Memory B cell (primary cell): ENCODE results near the gene CGB5.
"Not testable (repeated sequence)": the region's sequence is repeated elsewhere in the genome, so short reads cannot be mapped to it uniquely, and the experiment has no call there.

Source experiments
- ATAC-seq: fragments of 150-1000 bp; cut with Tn5 transposase; 2 replicates; pipeline ENCODE4 v1.10.0; 2021; ENCODE audit warnings: low read depth, mild to moderate bottlenecking, moderate library complexity
- DNase-seq, 2 donors: peaks; one replicate each; pipeline ENCODE4 v3.0.0; 2022; ENCODE audit warnings: low spot score in 2 of 2
- H3K27ac Mint-ChIP-seq: one replicate; pipeline ENCODE4 v1.8.0; 2022; ENCODE audit warnings: mild to moderate bottlenecking, moderate library complexity, mixed read lengths
- H3K27me3 Mint-ChIP-seq: one replicate; pipeline ENCODE4 v1.8.0; 2022; ENCODE audit warnings: mixed read lengths
- H3K36me3 Mint-ChIP-seq: one replicate; pipeline ENCODE4 v1.8.0; 2022; ENCODE audit warnings: mild to moderate bottlenecking, mixed read lengths
- H3K4me1 Mint-ChIP-seq: one replicate; pipeline ENCODE4 v1.8.0; 2022; ENCODE audit warnings: mixed read lengths
- H3K4me3 Mint-ChIP-seq: one replicate; pipeline ENCODE4 v1.8.0; 2022; ENCODE audit warnings: mild to moderate bottlenecking, moderate library complexity, mixed read lengths
- H3K9me3 Mint-ChIP-seq: one replicate; pipeline ENCODE4 v1.8.0; 2022; ENCODE audit warnings: mixed read lengths

The CGB5 gene

GRCh38 chr19:49043548-49043947, at the start of gene CGB5:
TSS of gene CGB5 (plus strand) at chr19:49043848. CDS start at chr19:49044210, 362 bp downstream.
- H3K9me3 Mint-ChIP-seq, H3K36me3 Mint-ChIP-seq, H3K27ac Mint-ChIP-seq, DNase-seq, H3K27me3 Mint-ChIP-seq, H3K4me3 Mint-ChIP-seq, H3K4me1 Mint-ChIP-seq, ATAC-seq: not testable (repeated sequence)

- peak overlapping the region; percentile 95 for H3K27ac Mint-ChIP-seq
- no peak for ATAC-seq
Observed at GRCh38 chr19:48994035-48994386, 49.6 kb upstream of the CGB5 start.

GRCh38 chr19:48997972-48998371, 45.7 kb upstream of the CGB5 start:
- Mint-ChIP-seq H3K36me3 (peaks cover 2% of the 10 kb centered on the region), H3K4me1 (peaks cover 23% of the 10 kb centered on the region), H3K27me3 (no peaks in the 10 kb centered on the region), H3K4me3 (no peak overlapping the region), H3K27ac (no peak overlapping the region), H3K9me3 (no peaks in the 10 kb centered on the region)
- peak in 1 of 2 donors; percentile 28 for DNase-seq
- ATAC-seq, result no peak

More at GRCh38 chr19:48994035-48994386, 49.6 kb upstream of the CGB5 start:
- Mint-ChIP-seq H3K36me3 (peaks cover 7% of the 10 kb centered on the region), H3K9me3 (no peaks in the 10 kb centered on the region), H3K4me1 (peaks cover 37% of the 10 kb centered on the region), H3K27me3 (no peaks in the 10 kb centered on the region), H3K4me3 (peak overlapping the region; percentile 95)
- DNase-seq, result no peak

- Mint-ChIP-seq H3K4me3 (no peak overlapping the region), H3K36me3 (peaks cover 6% of the 10 kb centered on the region), H3K4me1 (peaks cover 17% of the 10 kb centered on the region), H3K27ac (no peak overlapping the region), H3K27me3 (no peaks in the 10 kb centered on the region), H3K9me3 (no peaks in the 10 kb centered on the region)
- peak; percentile 98 for ATAC-seq
- DNase-seq, result peak; percentile 56 to 59
Observed at GRCh38 chr19:48999481-49000325, 43.9 kb upstream of the CGB5 start.

- DNase-seq (no peak), ATAC-seq (no peak)
- Mint-ChIP-seq H3K27ac (no peak overlapping the region), H3K9me3 (no peaks in the 10 kb centered on the region), H3K36me3 (peaks cover 16% of the 10 kb centered on the region), H3K4me1 (peaks cover 7% of the 10 kb centered on the region), H3K4me3 (no peak overlapping the region), H3K27me3 (no peaks in the 10 kb centered on the region)
Observed at GRCh38 chr19:49004133-49004532, 39.5 kb upstream of the CGB5 start.

GRCh38 chr19:49004964-49005614, 38.6 kb upstream of the CGB5 start:
- DNase-seq, result no peak
- Mint-ChIP-seq H3K36me3 (peaks cover 20% of the 10 kb centered on the region), H3K27ac (no peak overlapping the region), H3K4me3 (no peak overlapping the region), H3K9me3 (no peaks in the 10 kb centered on the region), H3K4me1 (no peaks in the 10 kb centered on the region), H3K27me3 (no peaks in the 10 kb centered on the region)
- no peak for ATAC-seq

- Mint-ChIP-seq H3K4me3 (no peak overlapping the region), H3K36me3 (peaks cover 25% of the 10 kb centered on the region), H3K4me1 (no peaks in the 10 kb centered on the region), H3K27ac (no peak overlapping the region), H3K9me3 (no peaks in the 10 kb centered on the region), H3K27me3 (no peaks in the 10 kb centered on the region)
- DNase-seq (no peak), ATAC-seq (no peak)
Observed at GRCh38 chr19:49006905-49007304, 36.7 kb upstream of the CGB5 start.

GRCh38 chr19:49009828-49010227, 33.8 kb upstream of the CGB5 start:
- Mint-ChIP-seq H3K36me3 (peaks cover 25% of the 10 kb centered on the region), H3K27ac (no peak overlapping the region), H3K4me3 (no peak overlapping the region), H3K4me1 (no peaks in the 10 kb centered on the region), H3K9me3 (no peaks in the 10 kb centered on the region), H3K27me3 (no peaks in the 10 kb centered on the region)
- DNase-seq (no peak), ATAC-seq (no peak)

GRCh38 chr19:49010453-49010852, 33.2 kb upstream of the CGB5 start:
- no peaks in the 10 kb centered on the region for H3K9me3 Mint-ChIP-seq
- ATAC-seq (no peak), DNase-seq (no peak)
- no peaks in the 10 kb centered on the region for H3K4me1 Mint-ChIP-seq
- peaks cover 21% of the 10 kb centered on the region for H3K36me3 Mint-ChIP-seq
- H3K27ac Mint-ChIP-seq, result no peak overlapping the region
- no peaks in the 10 kb centered on the region for H3K27me3 Mint-ChIP-seq
- no peak overlapping the region for H3K4me3 Mint-ChIP-seq

GRCh38 chr19:49011194-49011593, 32.5 kb upstream of the CGB5 start:
- Mint-ChIP-seq H3K27ac (no peak overlapping the region), H3K36me3 (peaks cover 20% of the 10 kb centered on the region)

GRCh38 chr19:49014123-49014869, 29.4 kb upstream of the CGB5 start:
- ATAC-seq (no peak), DNase-seq (no peak)
- no peak overlapping the region for H3K4me3 Mint-ChIP-seq
- peaks cover 15% of the 10 kb centered on the region for H3K36me3 Mint-ChIP-seq
- no peaks in the 10 kb centered on the region for H3K9me3 Mint-ChIP-seq
- H3K27ac Mint-ChIP-seq, result no peak overlapping the region
- H3K27me3 Mint-ChIP-seq, result no peaks in the 10 kb centered on the region
- peaks cover 4% of the 10 kb centered on the region for H3K4me1 Mint-ChIP-seq

More at GRCh38 chr19:49011194-49011593, 32.5 kb upstream of the CGB5 start:
- no peaks in the 10 kb centered on the region for H3K9me3 Mint-ChIP-seq
- no peaks in the 10 kb centered on the region for H3K27me3 Mint-ChIP-seq
- no peak overlapping the region for H3K4me3 Mint-ChIP-seq
- DNase-seq, result no peak
- ATAC-seq, result no peak
- H3K4me1 Mint-ChIP-seq, result no peaks in the 10 kb centered on the region

- ATAC-seq, result no peak
- H3K4me1 Mint-ChIP-seq, result peaks cover 5% of the 10 kb centered on the region
- H3K4me3 Mint-ChIP-seq, result no peak overlapping the region
- H3K27me3 Mint-ChIP-seq, result no peaks in the 10 kb centered on the region
- H3K27ac Mint-ChIP-seq, result no peak overlapping the region
- peaks cover 13% of the 10 kb centered on the region for H3K36me3 Mint-ChIP-seq
- DNase-seq, result no peak
- H3K9me3 Mint-ChIP-seq, result no peaks in the 10 kb centered on the region
Observed at GRCh38 chr19:49014870-49015255, 28.8 kb upstream of the CGB5 start.

GRCh38 chr19:49016067-49016839, 27.4 kb upstream of the CGB5 start:
- no peak overlapping the region for H3K27ac Mint-ChIP-seq
- H3K27me3 Mint-ChIP-seq, result no peaks in the 10 kb centered on the region
- H3K4me3 Mint-ChIP-seq, result peak overlapping the region; percentile 63
- H3K4me1 Mint-ChIP-seq, result peaks cover 13% of the 10 kb centered on the region
- H3K9me3 Mint-ChIP-seq, result no peaks in the 10 kb centered on the region
- ATAC-seq (no peak), DNase-seq (no peak)
- H3K36me3 Mint-ChIP-seq, result peaks cover 4% of the 10 kb centered on the region
